Activated naive CD4-positive, alpha-beta T cell treated with anti-CD3 and anti-CD28 coated beads, Interleukin-2, amount 10 ng/mL, durations not matched to agents 7 days and 5 days (primary cell): ENCODE measurements around the gene LRIG1.

ENCODE experiments used
- CTCF ChIA-PET: fragments of 350-600 bp; sonication (Branson Sonifier 250); formaldehyde crosslinking; loops from one replicate; lab custom pipeline; 2021; ENCODE audit warnings: antibody characterized with exemption; lab: Charles Lee
- DNase-seq: peaks from one replicate; pipeline ENCODE4 v3.0.0-alpha.2; 2020
- H3K27ac Mint-ChIP-seq: one replicate; pipeline ENCODE4 v1.8.0; 2021; ENCODE audit warnings: mild to moderate bottlenecking, moderate library complexity, mixed read lengths
- H3K27me3 Mint-ChIP-seq: one replicate; pipeline ENCODE4 v1.8.0; 2021; ENCODE audit warnings: mild to moderate bottlenecking, mixed read lengths
- H3K36me3 Mint-ChIP-seq: one replicate; pipeline ENCODE4 v1.8.0; 2021; ENCODE audit warnings: mixed read lengths
- H3K4me1 Mint-ChIP-seq: one replicate; pipeline ENCODE4 v1.8.0; 2021; ENCODE audit warnings: mixed read lengths
- H3K4me3 Mint-ChIP-seq: one replicate; pipeline ENCODE4 v1.8.0; 2021; ENCODE audit warnings: mild to moderate bottlenecking, moderate library complexity, mixed read lengths
- H3K9me3 Mint-ChIP-seq: one replicate; pipeline ENCODE4 v1.8.0; 2021; ENCODE audit warnings: mixed read lengths

The LRIG1 gene

DNA sequence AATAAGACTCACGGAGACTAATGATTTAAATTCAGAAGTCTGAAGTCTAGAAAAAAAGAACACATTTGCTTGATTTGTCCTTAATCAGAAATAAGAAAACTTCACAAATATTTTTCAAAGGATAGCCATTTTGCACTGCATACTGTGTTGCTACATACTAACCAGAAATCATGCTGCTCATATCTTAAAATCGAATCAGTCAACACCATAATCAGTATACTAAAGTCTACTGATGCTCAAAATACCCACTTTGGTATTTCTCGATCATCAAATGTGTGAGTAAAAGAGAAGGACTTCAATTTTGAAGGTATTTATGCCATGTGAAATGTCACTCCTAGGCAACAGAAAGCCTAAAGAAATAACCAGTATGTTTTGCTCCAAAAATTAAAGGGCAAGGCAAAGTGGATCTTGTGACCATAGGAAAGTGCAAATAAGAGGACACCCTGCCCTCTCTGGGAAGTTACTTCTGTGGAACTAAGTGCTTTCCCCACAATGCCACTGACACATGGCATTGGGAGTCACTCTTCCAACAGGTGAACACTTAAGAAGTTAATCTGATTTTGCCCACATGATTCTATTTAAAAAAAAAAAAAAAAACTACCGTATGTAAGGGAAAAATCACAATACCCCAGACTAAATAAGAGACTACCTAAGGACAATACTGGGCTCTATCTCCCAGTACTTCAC lies 2.7 kb downstream of the LRIG1 start:
- H3K9me3 Mint-ChIP-seq, result no peaks in the 10 kb centered on the region
- H3K36me3 Mint-ChIP-seq, result peaks cover 11% of the 10 kb centered on the region
- CTCF ChIA-PET, result interaction anchor here (1.2 to 1.3 kb wide), 3 partner anchors 15 to 90 kb away, joined by 3 to 7 read pairs (median 3); no protein-coding TSS in a partner anchor
- no peak for DNase-seq
- peaks cover 37% of the 10 kb centered on the region for H3K27me3 Mint-ChIP-seq
- peak overlapping the region; percentile 87 for H3K4me3 Mint-ChIP-seq
- H3K27ac Mint-ChIP-seq, result peak overlapping the region; percentile 90
- H3K4me1 Mint-ChIP-seq, result peaks cover 84% of the 10 kb centered on the region

DNA sequence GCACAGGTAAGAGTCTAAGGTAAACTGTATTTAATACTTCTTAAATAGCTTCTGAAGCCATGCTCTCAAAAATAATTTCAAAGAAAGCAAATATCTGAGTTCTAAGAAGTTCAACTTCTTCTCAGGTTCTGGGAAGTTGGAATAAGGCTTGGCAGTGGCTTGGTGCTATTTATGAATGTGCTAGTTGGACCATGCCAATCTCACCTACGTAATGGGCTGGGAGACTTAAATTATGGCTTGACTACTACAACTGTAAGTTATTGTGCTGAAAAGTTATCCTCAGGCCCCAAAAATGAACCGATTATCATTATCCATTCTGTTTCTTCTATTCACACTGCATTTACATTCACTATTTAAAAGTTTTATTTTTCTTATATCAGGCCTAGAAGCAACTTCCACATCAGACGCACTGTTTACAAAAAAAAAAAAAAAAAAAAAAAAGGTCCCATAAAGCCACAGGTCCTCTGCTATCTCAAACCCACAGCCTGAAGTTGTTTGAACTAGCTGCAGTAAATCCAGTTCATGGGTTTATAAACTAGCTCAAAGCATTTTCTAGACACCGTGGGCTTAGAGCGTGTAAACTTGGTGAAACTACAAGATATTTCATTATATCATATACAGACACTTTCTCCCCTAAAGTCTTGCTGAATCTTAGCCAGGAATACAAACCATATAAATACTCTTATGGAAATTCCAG lies 3.4 kb downstream of the LRIG1 start:
- H3K4me1 Mint-ChIP-seq, result peaks cover 84% of the 10 kb centered on the region
- H3K36me3 Mint-ChIP-seq, result peaks cover 11% of the 10 kb centered on the region
- H3K4me3 Mint-ChIP-seq, result peak overlapping the region; percentile 87
- CTCF ChIA-PET, result interaction anchor here (0.7 to 1.7 kb wide), 6 partner anchors 14 to 457 kb away, joined by 3 to 7 read pairs (median 4); no protein-coding TSS in a partner anchor
- peak overlapping the region; percentile 90 for H3K27ac Mint-ChIP-seq
- peaks cover 34% of the 10 kb centered on the region for H3K27me3 Mint-ChIP-seq
- no peaks in the 10 kb centered on the region for H3K9me3 Mint-ChIP-seq
- no peak for DNase-seq

GRCh38 chr3:66496746-66497145 lies 4.1 kb downstream of the LRIG1 start:
- peaks cover 33% of the 10 kb centered on the region for H3K27me3 Mint-ChIP-seq
- H3K4me3 Mint-ChIP-seq, result peak overlapping the region; percentile 22
- CTCF ChIA-PET, result interaction anchor here (0.7 to 1.7 kb wide), 6 partner anchors 13 to 457 kb away, joined by 3 to 7 read pairs (median 4); no protein-coding TSS in a partner anchor
- no peaks in the 10 kb centered on the region for H3K9me3 Mint-ChIP-seq
- H3K27ac Mint-ChIP-seq, result peak overlapping the region; percentile 90
- peaks cover 15% of the 10 kb centered on the region for H3K36me3 Mint-ChIP-seq
- peaks cover 87% of the 10 kb centered on the region for H3K4me1 Mint-ChIP-seq
- DNase-seq, result no peak

DNA sequence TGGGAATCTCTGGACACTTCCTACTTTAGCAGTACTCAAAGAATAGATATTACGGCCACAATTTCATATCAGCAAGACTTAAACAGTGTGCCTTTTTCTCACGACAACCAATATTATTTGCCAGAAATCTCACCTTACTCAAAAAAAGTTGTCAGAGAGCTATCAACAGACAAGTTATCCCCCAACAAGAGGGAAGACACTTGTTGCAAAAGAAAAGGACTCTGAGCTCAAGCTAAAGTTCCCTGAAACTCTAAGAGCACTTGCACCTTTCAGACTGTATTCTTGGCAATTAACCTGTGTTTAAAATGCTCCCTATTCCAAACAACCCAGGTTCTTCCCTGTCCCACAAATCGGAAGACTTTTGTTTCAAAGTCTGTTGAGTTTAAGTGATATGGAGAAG lies 4.5 kb downstream of the LRIG1 start:
- H3K27me3 Mint-ChIP-seq, result peaks cover 28% of the 10 kb centered on the region
- CTCF ChIA-PET, result interaction anchor here (1.1 to 1.7 kb wide), 4 partner anchors 15 to 88 kb away, joined by 4 to 7 read pairs (median 4); no protein-coding TSS in a partner anchor
- no peak for DNase-seq
- peaks cover 89% of the 10 kb centered on the region for H3K4me1 Mint-ChIP-seq
- peak overlapping the region; percentile 90 for H3K27ac Mint-ChIP-seq
- H3K36me3 Mint-ChIP-seq, result peaks cover 15% of the 10 kb centered on the region
- peak overlapping the region; percentile 22 for H3K4me3 Mint-ChIP-seq
- no peaks in the 10 kb centered on the region for H3K9me3 Mint-ChIP-seq

DNA sequence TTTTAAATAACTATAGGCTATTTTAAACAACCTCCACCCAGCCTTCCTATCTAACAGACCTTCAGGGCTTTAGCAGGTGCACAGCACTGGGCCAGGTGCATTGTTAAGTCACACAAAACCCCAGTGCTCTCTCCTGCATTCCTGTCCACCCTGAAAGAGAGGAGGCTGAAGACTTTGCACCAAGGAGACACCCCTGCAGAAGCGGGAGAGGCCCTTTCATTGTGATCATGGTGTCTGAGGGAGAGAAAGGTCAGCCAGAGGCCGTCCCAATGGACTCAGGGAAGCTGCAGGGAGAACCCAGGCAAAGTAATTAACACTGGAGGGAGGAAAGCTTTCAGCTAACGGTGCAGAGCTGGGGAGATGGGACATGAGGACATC lies 5.2 kb downstream of the LRIG1 start:
- Mint-ChIP-seq H3K27ac (peak overlapping the region; percentile 64), H3K9me3 (no peaks in the 10 kb centered on the region), H3K27me3 (peaks cover 24% of the 10 kb centered on the region), H3K4me3 (peak overlapping the region; percentile 51), H3K36me3 (peaks cover 15% of the 10 kb centered on the region), H3K4me1 (peaks cover 92% of the 10 kb centered on the region)
- CTCF ChIA-PET, result interaction anchor here (1.1 to 3.1 kb wide), 4 partner anchors 13 to 88 kb away, joined by 4 to 10 read pairs (median 6); no protein-coding TSS in a partner anchor
- no peak for DNase-seq

- no peak for DNase-seq
- peak overlapping the region; percentile 64 for H3K27ac Mint-ChIP-seq
- no peaks in the 10 kb centered on the region for H3K9me3 Mint-ChIP-seq
- H3K4me1 Mint-ChIP-seq, result peaks cover 97% of the 10 kb centered on the region
- peaks cover 24% of the 10 kb centered on the region for H3K27me3 Mint-ChIP-seq
- H3K4me3 Mint-ChIP-seq, result peak overlapping the region; percentile 51
- CTCF ChIA-PET, result interaction anchor here (0.8 to 3.1 kb wide), 5 partner anchors 12 to 268 kb away, joined by 3 to 10 read pairs (median 4); no protein-coding TSS in a partner anchor
- H3K36me3 Mint-ChIP-seq, result peaks cover 15% of the 10 kb centered on the region
These were observed 5.7 kb downstream of the LRIG1 start for GRCh38 chr3:66494959-66495667.

DNA sequence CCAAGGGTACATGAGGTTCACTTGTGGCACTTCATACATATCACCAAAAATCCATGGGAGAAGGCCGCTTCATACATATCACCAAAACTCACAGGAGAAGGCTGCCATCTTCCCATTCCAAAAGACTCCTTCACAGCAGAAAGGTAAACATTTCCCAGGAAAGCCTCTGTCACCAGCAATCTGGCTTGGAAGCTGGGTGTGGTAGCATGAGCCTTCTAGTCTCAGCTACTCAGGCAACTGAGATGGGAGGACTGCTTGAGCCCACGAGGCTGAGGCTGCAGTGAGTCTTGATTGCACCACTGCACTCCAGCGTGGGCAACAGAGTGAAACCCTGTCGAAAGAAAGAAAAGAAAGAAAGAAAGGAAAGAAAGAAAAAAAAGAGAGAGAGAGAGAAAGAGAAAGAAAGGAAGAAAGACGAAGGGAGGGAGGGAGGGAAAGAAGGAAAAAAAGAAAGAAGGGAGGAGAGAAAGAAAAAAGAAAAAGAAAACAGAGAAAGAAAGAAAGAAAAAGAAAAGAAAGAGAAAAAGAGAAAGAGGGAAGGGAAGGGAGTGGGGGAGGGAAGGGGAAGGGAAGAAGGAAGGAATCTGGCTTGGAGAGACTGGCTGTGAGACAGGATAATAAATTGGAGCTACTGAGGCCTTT lies 7.2 kb downstream of the LRIG1 start:
- H3K4me3 Mint-ChIP-seq, result no peak overlapping the region

DNA sequence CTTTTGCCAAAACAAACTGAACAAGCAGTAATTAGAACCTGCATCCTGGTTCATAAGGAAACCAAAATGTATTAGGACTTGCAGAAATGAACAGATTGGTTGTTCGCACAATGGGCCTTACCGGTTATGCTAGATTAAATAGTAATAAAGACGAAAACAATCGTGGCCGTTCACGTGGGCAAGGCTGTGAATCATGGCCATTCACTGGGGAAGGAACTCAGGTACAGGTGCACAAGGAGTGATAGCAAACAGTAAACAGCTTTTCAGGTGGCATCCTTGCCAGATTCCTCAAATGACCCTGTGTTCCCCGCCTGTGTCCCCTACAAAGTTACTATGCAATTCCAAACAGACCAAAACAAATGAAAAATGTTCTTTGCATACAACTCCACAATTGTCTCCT lies 8.2 kb downstream of the LRIG1 start:
- DNase-seq, result no peak
- Mint-ChIP-seq H3K4me1 (peaks cover 94% of the 10 kb centered on the region), H3K9me3 (no peaks in the 10 kb centered on the region), H3K4me3 (no peak overlapping the region), H3K36me3 (peaks cover 18% of the 10 kb centered on the region), H3K27me3 (peaks cover 11% of the 10 kb centered on the region), H3K27ac (no peak overlapping the region)
- CTCF ChIA-PET, result interaction anchor here (3.1 kb wide), 1 partner anchor 85 kb away, joined by 10 read pairs; no protein-coding TSS in a partner anchor

More for the DNA sequence above, 7.2 kb downstream of the LRIG1 start:
- peaks cover 11% of the 10 kb centered on the region for H3K27me3 Mint-ChIP-seq
- peak overlapping the region; percentile 19 for H3K27ac Mint-ChIP-seq
- CTCF ChIA-PET, result interaction anchor here (1.2 to 3.1 kb wide), 3 partner anchors 18 to 86 kb away, joined by 3 to 10 read pairs (median 4); no protein-coding TSS in a partner anchor
- peaks cover 100% of the 10 kb centered on the region for H3K4me1 Mint-ChIP-seq
- H3K36me3 Mint-ChIP-seq, result peaks cover 18% of the 10 kb centered on the region
- no peaks in the 10 kb centered on the region for H3K9me3 Mint-ChIP-seq
- no peak for DNase-seq

- DNase-seq, result no peak
- no peaks in the 10 kb centered on the region for H3K9me3 Mint-ChIP-seq
- H3K27me3 Mint-ChIP-seq, result peaks cover 11% of the 10 kb centered on the region
- CTCF ChIA-PET, result interaction anchor here (2.6 kb wide), 1 partner anchor 16 kb away, joined by 11 read pairs; no protein-coding TSS in a partner anchor
- H3K4me1 Mint-ChIP-seq, result peaks cover 94% of the 10 kb centered on the region
- peaks cover 18% of the 10 kb centered on the region for H3K36me3 Mint-ChIP-seq
- H3K27ac Mint-ChIP-seq, result no peak overlapping the region
- H3K4me3 Mint-ChIP-seq, result no peak overlapping the region
These were observed 8.8 kb downstream of the LRIG1 start for GRCh38 chr3:66492071-66492470.

DNA sequence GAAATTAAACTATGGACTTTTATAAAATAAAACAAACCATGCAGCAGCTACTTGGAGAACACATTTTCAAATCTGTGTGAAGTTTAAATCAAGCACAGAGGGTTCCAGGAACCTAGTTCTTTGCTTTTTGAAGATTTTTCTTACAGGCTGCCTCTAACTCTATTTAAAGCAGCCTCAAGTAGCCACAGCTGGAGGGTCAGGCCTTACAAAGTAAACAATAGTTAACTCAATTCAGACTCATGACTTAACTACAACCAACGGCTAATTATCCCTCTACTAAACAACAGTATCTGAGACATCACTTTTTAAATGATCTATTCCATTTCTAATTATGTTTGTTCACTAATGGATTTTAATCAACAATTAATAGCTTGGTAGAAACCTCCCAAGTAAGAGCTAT lies 9.8 kb downstream of the LRIG1 start:
- CTCF ChIA-PET, result interaction anchor here (1.1 to 2.6 kb wide), 5 partner anchors 9 to 84 kb away, joined by 3 to 12 read pairs (median 5); no protein-coding TSS in a partner anchor
- peaks cover 93% of the 10 kb centered on the region for H3K4me1 Mint-ChIP-seq
- no peak overlapping the region for H3K4me3 Mint-ChIP-seq
- no peaks in the 10 kb centered on the region for H3K9me3 Mint-ChIP-seq
- H3K27ac Mint-ChIP-seq, result peak overlapping the region; percentile 90
- H3K27me3 Mint-ChIP-seq, result peaks cover 11% of the 10 kb centered on the region
- no peak for DNase-seq
- peaks cover 21% of the 10 kb centered on the region for H3K36me3 Mint-ChIP-seq

GRCh38 chr3:66490214-66490613 lies 10.6 kb downstream of the LRIG1 start:
- no peaks in the 10 kb centered on the region for H3K9me3 Mint-ChIP-seq
- peak overlapping the region; percentile 90 for H3K27ac Mint-ChIP-seq
- CTCF ChIA-PET, result interaction anchor here (1.0 to 2.6 kb wide), 7 partner anchors 10 to 83 kb away, joined by 3 to 12 read pairs (median 5); no protein-coding TSS in a partner anchor
- H3K36me3 Mint-ChIP-seq, result peaks cover 25% of the 10 kb centered on the region
- peak; percentile 55 for DNase-seq
- H3K27me3 Mint-ChIP-seq, result peaks cover 8% of the 10 kb centered on the region
- H3K4me3 Mint-ChIP-seq, result peak overlapping the region; percentile 46
- H3K4me1 Mint-ChIP-seq, result peaks cover 93% of the 10 kb centered on the region

- peaks cover 8% of the 10 kb centered on the region for H3K27me3 Mint-ChIP-seq
- DNase-seq, result peak; percentile 30
- peak overlapping the region; percentile 10 for H3K4me3 Mint-ChIP-seq
- peaks cover 89% of the 10 kb centered on the region for H3K4me1 Mint-ChIP-seq
- peak overlapping the region; percentile 90 for H3K27ac Mint-ChIP-seq
- peaks cover 27% of the 10 kb centered on the region for H3K36me3 Mint-ChIP-seq
- H3K9me3 Mint-ChIP-seq, result no peaks in the 10 kb centered on the region
- CTCF ChIA-PET, result interaction anchor here (1.0 to 2.6 kb wide), 6 partner anchors 14 to 83 kb away, joined by 3 to 12 read pairs (median 4); no protein-coding TSS in a partner anchor
These were observed 11.2 kb downstream of the LRIG1 start for GRCh38 chr3:66489581-66489980.

DNA sequence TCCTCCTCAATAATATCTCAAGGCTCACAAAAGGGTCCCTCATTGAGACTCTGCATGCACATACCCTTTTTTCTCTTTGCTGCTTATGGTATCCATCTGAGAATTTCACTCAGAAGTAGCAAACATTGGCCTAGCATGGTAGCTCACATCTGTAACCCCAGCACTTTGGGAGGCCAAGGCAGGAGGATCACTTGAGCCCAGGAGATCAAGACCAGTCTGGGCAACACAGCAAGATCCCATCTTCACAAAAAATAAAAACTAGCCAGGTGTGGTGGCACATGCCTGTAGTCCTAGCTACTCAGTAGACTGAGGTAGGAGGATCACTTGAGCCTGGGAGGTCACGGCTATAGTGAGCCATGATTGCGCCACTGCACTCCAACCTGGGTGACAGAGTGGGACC lies 11.7 kb downstream of the LRIG1 start:
- peak overlapping the region; percentile 90 for H3K27ac Mint-ChIP-seq
- H3K9me3 Mint-ChIP-seq, result no peaks in the 10 kb centered on the region
- H3K27me3 Mint-ChIP-seq, result peaks cover 8% of the 10 kb centered on the region
- DNase-seq, result no peak
- CTCF ChIA-PET, result interaction anchor here (1.0 to 1.6 kb wide), 3 partner anchors 16 to 82 kb away, joined by 3 to 5 read pairs (median 4); no protein-coding TSS in a partner anchor
- peaks cover 89% of the 10 kb centered on the region for H3K4me1 Mint-ChIP-seq
- H3K4me3 Mint-ChIP-seq, result peak overlapping the region; percentile 10
- H3K36me3 Mint-ChIP-seq, result peaks cover 30% of the 10 kb centered on the region
